ENCODE measurements around the gene THOC6. TPM values are rescaled to one million over a fixed set of nuclear protein-coding genes. Genes with fewer than 3 reads are reported as not detected.

Gene THOC6
- total RNA-seq, 5 donors from 2014 or later (not counting 1 experiment from before 2014, with no cell fraction given) = 23.7 to 32.8 (median 31.7) TPM

GRCh38 chr16:3026003-3026378, 2.2 kb downstream of the THOC6 start:
- Histone ChIP-seq H3K27ac (ENCODE audit: low read length) (no peak overlapping the region), H3K27me3 (replicated peaks in 1 of 2; ENCODE audit: control insufficient read depth in 2 of 2, extremely low read depth in 1 of 2, insufficient read depth in 2 of 2, low read length in 1 of 2) (peaks cover 3 to 25% of the 10 kb centered on the region in 2 experiments), H3K9me3 (no peaks in the 10 kb centered on the region), H3K36me3 (ENCODE audit: control insufficient read depth in 2 of 2, extremely low read depth in 1 of 2, insufficient read depth in 1 of 2, low read length in 1 of 2) (peaks cover 15 to 26% of the 10 kb centered on the region in 2 donors), H3K4me3 (ENCODE audit: control insufficient read depth in 1 of 2, extremely low read depth in 1 of 2, low read length in 1 of 2) (no peak overlapping the region), H3K4me1 (ENCODE audit: control insufficient read depth in 1 of 2, extremely low read depth in 1 of 2, insufficient read depth in 2 of 2, low read length in 2 of 2) (peaks cover 17 to 73% of the 10 kb centered on the region in 2 experiments)
- Mint-ChIP-seq H3K27ac (no peak overlapping the region), H3K9me3 (no peaks in the 10 kb centered on the region), H3K27me3 (peaks cover 12 to 15% of the 10 kb centered on the region in 2 donors), H3K4me1 (peaks cover 49 to 59% (median 56%) of the 10 kb centered on the region in 3 donors), H3K36me3 (peaks cover 12% of the 10 kb centered on the region), H3K4me3 (peak overlapping the region in 1 of 3 donors; percentile 24)
- no peak for DNase-seq
- 96% methylated on average over 6 of the region's 8 CpGs for WGBS (ENCODE audit: insufficient coverage)
- POLR2A ChIA-PET = no interaction called here
- no peak for ATAC-seq (replicated peaks in 1 of 4)
- CTCF ChIA-PET = no interaction called here

GRCh38 chr16:3026609-3027488, 3.0 kb downstream of the THOC6 start:
- Histone ChIP-seq H3K9me3 (no peaks in the 10 kb centered on the region), H3K4me1 (ENCODE audit: control insufficient read depth in 1 of 2, extremely low read depth in 1 of 2, insufficient read depth in 2 of 2, low read length in 2 of 2) (peaks cover 8 to 64% of the 10 kb centered on the region in 2 experiments), H3K36me3 (ENCODE audit: control insufficient read depth in 2 of 2, extremely low read depth in 1 of 2, insufficient read depth in 1 of 2, low read length in 1 of 2) (peaks cover 15 to 26% of the 10 kb centered on the region in 2 donors), H3K27me3 (replicated peaks in 1 of 2; ENCODE audit: control insufficient read depth in 2 of 2, extremely low read depth in 1 of 2, insufficient read depth in 2 of 2, low read length in 1 of 2) (peaks cover 3 to 33% of the 10 kb centered on the region in 2 experiments), H3K27ac (ENCODE audit: low read length) (no peak overlapping the region), H3K4me3 (ENCODE audit: control insufficient read depth in 1 of 2, extremely low read depth in 1 of 2, low read length in 1 of 2) (no peak overlapping the region)
- Mint-ChIP-seq H3K4me3 (peak overlapping the region in 1 of 3 donors; percentile 24), H3K27me3 (peaks cover 12 to 18% of the 10 kb centered on the region in 2 donors), H3K36me3 (peaks cover 12% of the 10 kb centered on the region), H3K27ac (no peak overlapping the region), H3K9me3 (no peaks in the 10 kb centered on the region), H3K4me1 (peaks cover 43 to 51% (median 50%) of the 10 kb centered on the region in 3 donors)
- ChIA-PET CTCF (interaction anchor here (0.6 to 1.8 kb wide), 5 partner anchors 19 to 1583 kb away, joined by 3 to 29 read pairs (median 4); no protein-coding TSS in a partner anchor), POLR2A (interaction anchor here in 1 of 2 donors (0.6 to 0.7 kb wide), 2 partner anchors 16 to 46 kb away, joined by 3 to 6 read pairs; no protein-coding TSS in a partner anchor)
- DNase-seq (no peak), ATAC-seq (replicated peaks in 1 of 4) (no peak)
- WGBS (ENCODE audit: insufficient coverage) = 93% methylated on average over 15 of the region's 24 CpGs

GRCh38 chr16:3027489-3027795, 3.6 kb downstream of the THOC6 start:
- DNase-seq = no peak

GRCh38 chr16:3027983-3028715, 4.3 kb downstream of the THOC6 start:
- H3K27me3 Mint-ChIP-seq = peaks cover 22 to 28% of the 10 kb centered on the region in 2 donors
- ChIA-PET POLR2A (no interaction called here), CTCF (interaction anchor here (0.6 to 1.8 kb wide), 20 partner anchors 8 to 1471 kb away, joined by 3 to 29 read pairs (median 5); partner anchors contain the start of genes TNFRSF12A (in 1 of the 2) and ZNF213 (in 1 of the 2))
- H3K36me3 Mint-ChIP-seq = peaks cover 12% of the 10 kb centered on the region
- peak overlapping the region in 1 of 3 donors; percentile 74 for H3K4me3 Mint-ChIP-seq
- peaks cover 30 to 38% (median 37%) of the 10 kb centered on the region in 3 donors for H3K4me1 Mint-ChIP-seq
- 11% methylated on average over 50 of the region's 58 CpGs for WGBS (ENCODE audit: insufficient coverage)
- H3K36me3 ChIP-seq (ENCODE audit: control insufficient read depth in 2 of 2, extremely low read depth in 1 of 2, insufficient read depth in 1 of 2, low read length in 1 of 2) = peaks cover 15 to 26% of the 10 kb centered on the region in 2 donors
- DNase-seq (peak; percentile 64 to 94 (median 80)), ATAC-seq (replicated peaks in 1 of 4) (peak; percentile 46 to 53 (median 48))
- H3K27ac Mint-ChIP-seq = no peak overlapping the region
- H3K27ac ChIP-seq (ENCODE audit: low read length) = no peak overlapping the region
- no peaks in the 10 kb centered on the region for H3K9me3 Mint-ChIP-seq
- peaks cover 7 to 51% of the 10 kb centered on the region in 2 experiments for H3K4me1 ChIP-seq (ENCODE audit: control insufficient read depth in 1 of 2, extremely low read depth in 1 of 2, insufficient read depth in 2 of 2, low read length in 2 of 2)
- H3K27me3 ChIP-seq (replicated peaks in 1 of 2; ENCODE audit: control insufficient read depth in 2 of 2, extremely low read depth in 1 of 2, insufficient read depth in 2 of 2, low read length in 1 of 2) = peaks cover 7 to 46% of the 10 kb centered on the region in 2 experiments
- no peaks in the 10 kb centered on the region for H3K9me3 ChIP-seq
- no peak overlapping the region for H3K4me3 ChIP-seq (ENCODE audit: control insufficient read depth in 1 of 2, extremely low read depth in 1 of 2, low read length in 1 of 2)

More at GRCh38 chr16:3027489-3027795, 3.6 kb downstream of the THOC6 start:
- H3K4me3 ChIP-seq (ENCODE audit: control insufficient read depth in 1 of 2, extremely low read depth in 1 of 2, low read length in 1 of 2) = no peak overlapping the region
- no peaks in the 10 kb centered on the region for H3K9me3 ChIP-seq
- ChIA-PET CTCF (interaction anchor here (0.6 to 1.8 kb wide), 10 partner anchors 8 to 1583 kb away, joined by 3 to 29 read pairs (median 4); partner anchors contain the start of gene TNFRSF12A (in 1 of the 2)), POLR2A (interaction anchor here in 1 of 2 donors (0.6 to 0.7 kb wide), 2 partner anchors 16 to 46 kb away, joined by 3 to 6 read pairs; no protein-coding TSS in a partner anchor)
- WGBS (ENCODE audit: insufficient coverage) = 96% methylated on average over 4 of the region's 8 CpGs
- peak overlapping the region in 1 of 3 donors; percentile 74 for H3K4me3 Mint-ChIP-seq
- peaks cover 8 to 58% of the 10 kb centered on the region in 2 experiments for H3K4me1 ChIP-seq (ENCODE audit: control insufficient read depth in 1 of 2, extremely low read depth in 1 of 2, insufficient read depth in 2 of 2, low read length in 2 of 2)
- no peak overlapping the region for H3K27ac ChIP-seq (ENCODE audit: low read length)
- H3K36me3 ChIP-seq (ENCODE audit: control insufficient read depth in 2 of 2, extremely low read depth in 1 of 2, insufficient read depth in 1 of 2, low read length in 1 of 2) = peaks cover 15 to 26% of the 10 kb centered on the region in 2 donors
- peaks cover 15 to 21% of the 10 kb centered on the region in 2 donors for H3K27me3 Mint-ChIP-seq
- H3K36me3 Mint-ChIP-seq = peaks cover 12% of the 10 kb centered on the region
- H3K27me3 ChIP-seq (replicated peaks in 1 of 2; ENCODE audit: control insufficient read depth in 2 of 2, extremely low read depth in 1 of 2, insufficient read depth in 2 of 2, low read length in 1 of 2) = peaks cover 5 to 39% of the 10 kb centered on the region in 2 experiments
- peaks cover 37 to 45% (median 44%) of the 10 kb centered on the region in 3 donors for H3K4me1 Mint-ChIP-seq
- H3K9me3 Mint-ChIP-seq = no peaks in the 10 kb centered on the region
- ATAC-seq (replicated peaks in 1 of 4) = no peak
- no peak overlapping the region for H3K27ac Mint-ChIP-seq

GRCh38 chr16:3028716-3029319, 5.0 kb downstream of the THOC6 start:
- Mint-ChIP-seq H3K27me3 (peaks cover 29 to 35% of the 10 kb centered on the region in 2 donors), H3K4me3 (peak overlapping the region; percentile 28 to 74 (median 36)), H3K4me1 (peaks cover 25 to 41% (median 35%) of the 10 kb centered on the region in 3 donors), H3K36me3 (peaks cover 12% of the 10 kb centered on the region), H3K9me3 (no peaks in the 10 kb centered on the region), H3K27ac (no peak overlapping the region)
- ATAC-seq (replicated peaks in 1 of 4) (no peak), DNase-seq (no peak)
- Histone ChIP-seq H3K4me3 (ENCODE audit: control insufficient read depth in 1 of 2, extremely low read depth in 1 of 2, low read length in 1 of 2) (peak overlapping the region in 1 of 2 donors; percentile 35), H3K4me1 (ENCODE audit: control insufficient read depth in 1 of 2, extremely low read depth in 1 of 2, insufficient read depth in 2 of 2, low read length in 2 of 2) (peaks cover 5 to 45% of the 10 kb centered on the region in 2 experiments), H3K9me3 (no peaks in the 10 kb centered on the region), H3K36me3 (ENCODE audit: control insufficient read depth in 2 of 2, extremely low read depth in 1 of 2, insufficient read depth in 1 of 2, low read length in 1 of 2) (peaks cover 15 to 26% of the 10 kb centered on the region in 2 donors), H3K27me3 (replicated peaks in 1 of 2; ENCODE audit: control insufficient read depth in 2 of 2, extremely low read depth in 1 of 2, insufficient read depth in 2 of 2, low read length in 1 of 2) (peaks cover 7 to 52% of the 10 kb centered on the region in 2 experiments), H3K27ac (ENCODE audit: low read length) (no peak overlapping the region)
- CTCF ChIA-PET = interaction anchor here (0.6 to 1.8 kb wide), 16 partner anchors 9 to 629 kb away, joined by 3 to 29 read pairs (median 5); partner anchors contain the start of genes TNFRSF12A (in 1 of the 2) and ZNF213 (in 1 of the 2)
- WGBS (ENCODE audit: insufficient coverage) = 19% methylated on average over 5 of the region's 15 CpGs
- POLR2A ChIA-PET = interaction anchor here in 1 of 2 donors (0.6 kb wide), 1 partner anchor 78 kb away, joined by 3 read pairs; no protein-coding TSS in a partner anchor
